Eye (tissue), 1 donor: Measurements from ENCODE around the gene SLC6A12.
A peak's percentile ranks its signal among the peaks of the same experiment; 100 is the strongest.
"Not testable (repeated sequence)": the region's sequence is repeated elsewhere in the genome, so short reads cannot be mapped to it uniquely, and the experiment has no call there.

Experiments
- DNase-seq: peaks from one replicate; pipeline ENCODE4 v3.0.0-alpha.2; 2015

SLC6A12 gene

GRCh38 chr12:234019-234418 is 20.1 kb upstream of the SLC6A12 start:
- DNase-seq, result no peak

- no peak for DNase-seq
Observed at GRCh38 chr12:233615-233968, 19.6 kb upstream of the SLC6A12 start.

DNA sequence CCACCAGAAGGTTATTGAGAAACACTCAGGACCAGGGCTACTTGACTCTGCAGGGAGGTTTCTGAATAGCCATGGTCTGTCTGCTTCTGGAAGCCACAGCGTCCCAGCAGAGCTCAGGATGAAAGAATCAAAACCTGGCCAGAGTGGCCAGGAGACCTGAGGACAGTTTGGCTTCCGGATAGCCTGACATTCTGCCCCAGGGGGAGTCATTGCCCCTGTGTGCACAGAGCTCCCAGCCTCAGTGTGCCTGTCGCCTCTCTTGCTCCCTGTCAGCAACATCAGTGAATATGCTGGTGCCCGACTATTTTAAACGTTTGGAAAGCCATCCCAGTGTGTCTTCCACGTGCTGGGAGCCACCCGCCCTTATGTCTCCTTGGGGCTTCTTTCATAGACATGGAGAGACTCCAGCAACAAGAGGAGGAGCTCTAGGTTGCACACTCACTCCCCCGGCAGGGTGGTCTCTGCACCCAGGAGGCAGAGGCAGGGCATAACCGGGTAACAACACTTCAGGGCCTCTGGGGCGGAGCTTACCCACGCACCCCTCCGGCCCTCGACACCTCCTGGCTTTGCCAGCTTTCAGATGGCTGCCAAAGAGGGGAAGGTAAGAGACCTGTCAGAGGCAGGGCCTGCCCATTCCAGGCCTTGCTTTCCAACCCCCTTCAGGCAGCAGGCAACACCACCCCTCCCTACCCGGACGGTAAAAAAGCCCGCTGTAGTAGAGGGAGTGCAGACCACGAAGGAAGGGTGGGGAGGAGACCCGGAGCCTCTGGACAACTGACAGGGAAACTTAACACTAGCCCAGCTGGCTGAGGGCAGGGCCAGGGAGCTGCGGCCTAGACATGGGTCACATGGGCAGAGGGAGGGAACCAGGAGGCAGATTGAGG is 19.0 kb upstream of the SLC6A12 start:
- DNase-seq, result peak; percentile 45

DNA sequence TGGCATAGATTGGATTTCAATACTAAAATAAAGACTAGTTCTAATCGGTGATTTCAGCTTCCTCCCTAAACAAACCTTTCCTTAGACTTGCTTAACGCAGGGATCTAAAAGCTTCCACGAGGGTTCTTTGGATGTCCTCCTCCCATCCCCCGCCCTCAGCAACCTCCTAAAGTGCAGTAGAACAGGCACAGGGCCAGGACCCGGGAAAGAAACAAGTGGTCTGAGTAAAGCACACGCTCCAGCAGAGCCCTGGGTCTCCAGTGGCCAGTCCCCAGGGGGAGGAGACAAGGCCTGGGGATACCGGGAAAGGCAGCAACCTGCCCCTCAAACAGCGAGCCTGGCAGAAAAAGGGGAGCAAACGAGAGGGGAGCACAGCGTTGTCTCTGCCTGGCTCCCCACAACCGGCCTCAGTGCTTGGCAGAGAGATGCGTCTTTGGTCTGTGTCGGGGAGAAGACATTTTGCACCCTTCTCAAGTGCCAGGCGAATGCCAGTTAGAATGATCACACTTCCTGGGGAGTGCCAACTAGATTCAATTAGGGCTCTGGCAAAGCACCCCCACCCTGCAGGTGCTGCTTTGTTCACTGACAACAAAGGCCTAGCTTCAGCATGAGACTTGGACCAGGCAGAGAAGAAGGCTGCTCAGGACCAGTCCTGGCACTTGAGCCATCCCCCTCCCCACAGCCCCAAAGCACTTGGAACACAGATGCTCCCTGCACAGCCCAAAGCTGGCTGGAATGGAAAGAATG is 17.1 kb upstream of the SLC6A12 start:
- DNase-seq, result no peak

- DNase-seq, result peak; percentile 70
Observed at GRCh38 chr12:229441-230191, 15.7 kb upstream of the SLC6A12 start.

- no peak for DNase-seq
Observed at GRCh38 chr12:228846-229200, 14.9 kb upstream of the SLC6A12 start.

DNA sequence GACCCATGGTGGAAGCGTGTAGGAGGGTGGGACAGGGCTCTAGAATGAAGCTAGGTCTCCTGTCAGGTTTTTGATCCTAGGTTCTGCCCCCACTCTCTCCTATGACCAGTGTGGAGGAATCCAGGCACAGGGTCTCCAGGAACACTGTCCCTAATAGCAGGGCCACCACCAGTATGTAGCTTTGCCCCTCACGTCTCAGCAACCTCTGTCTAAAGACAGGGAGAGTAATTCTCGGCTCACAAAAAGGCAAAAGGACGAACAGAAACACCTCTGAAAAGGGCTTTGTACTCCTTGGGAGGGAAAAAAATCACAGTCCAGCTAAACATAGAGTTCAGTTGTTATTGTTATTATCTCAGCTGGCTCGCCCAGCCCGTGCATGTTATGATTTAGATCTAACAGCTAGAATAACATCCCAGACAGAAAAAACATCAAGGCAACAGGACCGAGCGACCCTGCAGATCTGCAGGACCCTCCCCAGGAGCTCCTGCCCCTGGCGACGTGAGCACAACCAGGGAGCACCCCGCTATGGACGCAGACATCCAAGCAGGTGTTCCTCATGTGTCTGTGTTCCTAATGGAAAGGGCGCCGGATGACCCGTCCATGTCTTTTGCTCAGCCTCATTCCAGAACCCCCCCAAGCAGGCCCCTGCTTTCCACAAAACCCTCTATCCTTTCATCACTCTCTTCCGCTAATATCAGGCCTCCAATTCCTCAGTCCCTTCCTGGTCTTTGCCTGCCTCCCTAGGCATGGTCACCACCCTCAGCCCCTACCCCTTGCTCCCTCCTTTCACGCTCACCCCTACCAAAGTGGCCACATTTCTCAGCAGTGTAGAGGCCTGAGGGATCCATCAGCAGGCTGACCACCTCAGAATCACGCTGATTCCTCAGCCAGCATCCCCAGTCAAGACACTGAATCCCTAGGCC is 14.2 kb upstream of the SLC6A12 start:
- DNase-seq, result no peak

DNA sequence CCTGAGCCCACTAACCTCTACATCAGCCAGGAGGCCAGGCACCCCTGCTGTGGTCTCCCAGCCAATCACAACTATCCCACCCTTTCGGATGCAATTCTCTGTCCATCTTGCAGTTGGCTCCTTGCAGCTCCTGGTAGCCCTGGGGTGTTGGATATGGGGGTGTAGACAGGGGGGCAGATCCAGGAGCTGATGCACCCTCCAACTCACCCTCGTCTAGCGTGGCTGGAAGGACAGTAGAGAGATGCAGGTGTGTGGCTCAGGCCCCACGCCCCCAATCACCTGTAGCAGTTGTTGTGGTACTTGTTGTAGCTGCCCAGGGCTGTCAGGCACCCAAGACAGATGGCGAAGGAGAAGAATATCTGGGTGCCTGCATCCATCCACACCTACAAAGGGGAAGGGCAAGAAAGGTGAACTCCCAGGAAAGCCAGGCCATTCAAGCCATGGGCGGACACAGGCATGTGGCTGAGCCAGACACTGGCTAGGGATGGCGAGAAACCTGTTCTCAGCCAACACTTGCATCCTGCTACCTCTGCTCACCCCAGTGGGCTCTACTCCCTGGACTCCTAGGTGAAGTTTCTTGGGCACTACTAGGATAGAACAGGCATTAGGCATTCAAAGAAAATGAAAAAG is 13.4 kb upstream of the SLC6A12 start:
- no peak for DNase-seq

DNA sequence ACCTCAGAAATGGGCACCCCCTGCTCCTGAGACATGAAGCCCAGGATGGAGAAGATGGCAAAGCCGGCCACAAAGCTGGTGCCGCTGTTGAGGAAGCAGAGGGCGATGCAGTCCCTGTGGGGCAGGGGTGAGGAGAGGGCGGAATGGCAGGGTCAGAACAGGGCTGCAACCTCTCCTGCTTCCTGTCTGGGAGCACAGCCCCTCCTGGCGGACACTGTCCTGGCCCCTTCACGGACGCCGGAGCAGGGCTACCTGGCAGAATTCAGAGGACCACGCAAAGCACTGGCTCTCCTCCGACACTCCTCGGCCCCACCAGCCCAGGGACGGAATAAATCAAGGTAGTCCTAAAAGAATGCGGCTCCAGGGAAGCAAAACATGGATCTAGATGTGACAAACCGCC is 12.4 kb upstream of the SLC6A12 start:
- DNase-seq, result no peak

DNA sequence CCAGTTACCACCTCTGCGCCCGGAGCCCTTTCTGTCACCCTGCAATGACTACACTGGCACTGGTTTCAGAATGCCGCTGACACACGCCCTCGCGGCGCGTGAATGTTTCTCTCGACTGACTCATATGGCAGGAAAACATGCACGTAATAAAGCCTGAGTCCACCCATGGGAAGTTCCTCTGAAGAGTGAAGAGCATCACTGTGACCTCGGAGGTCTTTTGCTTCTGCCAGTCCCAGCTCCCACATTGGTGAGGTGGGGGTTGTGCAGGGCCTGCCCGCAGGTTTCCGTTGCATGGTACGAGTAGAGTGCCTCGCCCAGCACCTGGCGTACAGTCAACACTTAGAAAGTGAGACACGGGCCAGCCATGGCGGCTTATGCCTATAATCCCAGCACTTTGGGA is 11.1 kb upstream of the SLC6A12 start:
- no peak for DNase-seq

DNA sequence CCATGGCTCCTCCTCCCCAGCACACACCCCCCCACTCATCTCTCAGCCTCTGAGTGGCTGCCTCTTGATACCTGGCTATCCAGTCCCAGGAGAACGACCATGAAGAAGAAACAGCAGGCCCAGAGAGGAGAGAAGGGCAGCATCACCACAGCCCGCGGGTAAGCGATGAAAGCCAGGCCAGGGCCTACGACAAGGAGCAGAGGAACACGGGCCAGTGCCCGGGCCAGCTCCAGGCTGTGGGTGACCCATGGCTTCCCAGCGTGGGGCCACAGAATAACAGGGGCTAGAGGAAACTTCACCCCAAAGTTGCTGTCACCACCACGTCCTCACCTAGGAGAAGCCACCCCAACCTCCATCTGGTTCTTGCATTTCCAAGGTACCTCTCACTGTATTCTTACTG is 10.4 kb upstream of the SLC6A12 start:
- no peak for DNase-seq

DNA sequence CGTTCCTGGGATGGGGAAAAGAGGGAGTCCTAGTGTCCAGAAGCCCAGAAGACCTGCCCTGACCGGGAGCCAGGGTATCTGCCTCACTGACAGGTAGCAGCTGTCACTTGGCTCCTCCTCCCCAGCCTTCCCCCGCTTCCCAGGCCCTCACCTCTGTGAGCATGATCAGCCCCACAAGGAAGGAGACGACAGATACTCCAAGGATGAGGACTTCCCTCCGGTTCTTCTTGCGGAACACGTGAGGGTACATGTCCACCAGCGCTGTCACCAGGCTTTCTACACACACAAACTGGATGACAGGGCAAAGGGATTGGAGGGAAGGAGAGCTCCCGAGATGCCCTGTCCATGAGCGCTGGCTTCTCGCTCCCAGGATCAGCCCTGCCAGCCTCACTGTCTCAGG is 9.9 kb upstream of the SLC6A12 start:
- no peak for DNase-seq

DNA sequence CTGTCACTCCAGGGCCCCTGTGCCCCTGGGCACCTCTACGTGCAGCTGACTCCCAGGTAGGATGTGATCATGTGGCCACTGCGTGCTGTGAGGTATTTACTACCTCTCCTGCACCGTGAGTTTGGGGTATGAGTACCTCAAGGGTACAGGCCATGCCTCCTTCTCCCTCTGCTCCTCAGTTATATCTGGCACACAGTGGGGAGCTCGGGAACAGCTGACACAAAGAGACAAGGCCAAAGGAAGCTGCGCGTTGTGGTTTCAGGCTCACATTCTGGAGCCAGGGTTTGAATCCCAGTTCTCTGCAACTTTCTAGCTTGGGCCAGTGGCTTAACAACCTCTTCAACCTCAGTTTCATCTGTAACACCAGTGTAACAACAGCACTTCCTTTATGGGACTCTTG is 7.8 kb upstream of the SLC6A12 start:
- no peak for DNase-seq

DNA sequence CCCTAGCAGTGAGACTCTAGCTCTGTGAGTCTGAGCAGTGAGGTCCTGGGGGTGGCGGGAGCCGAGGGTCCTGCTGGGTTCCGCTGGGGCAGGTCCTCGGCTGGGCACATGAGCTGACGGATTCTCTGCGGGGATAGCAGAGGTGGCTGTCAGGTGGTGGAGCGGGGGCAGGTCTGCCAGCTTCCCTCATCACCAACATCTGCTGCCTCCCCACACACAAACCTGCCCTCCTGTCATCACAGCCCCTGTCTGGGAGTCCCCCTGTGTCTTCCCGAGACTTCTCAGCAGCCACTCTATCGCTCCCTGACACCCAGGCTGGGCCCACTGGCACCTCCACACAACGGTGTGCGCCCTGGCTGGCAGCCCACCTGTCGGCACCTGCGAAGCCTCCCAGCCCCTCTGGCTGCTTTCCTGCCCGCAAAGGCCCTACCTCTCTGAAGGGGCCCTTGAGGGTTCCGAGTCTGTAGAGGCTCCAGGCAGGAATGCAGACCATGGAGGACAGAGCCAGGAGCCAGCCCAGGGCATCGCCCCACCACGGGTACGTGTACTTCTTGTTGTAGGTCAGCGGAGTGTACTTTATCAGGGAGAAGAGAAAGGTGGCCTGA is 7.1 kb upstream of the SLC6A12 start:
- DNase-seq, result no peak

GRCh38 chr12:220491-220890 is 6.5 kb upstream of the SLC6A12 start:
- no peak for DNase-seq

DNA sequence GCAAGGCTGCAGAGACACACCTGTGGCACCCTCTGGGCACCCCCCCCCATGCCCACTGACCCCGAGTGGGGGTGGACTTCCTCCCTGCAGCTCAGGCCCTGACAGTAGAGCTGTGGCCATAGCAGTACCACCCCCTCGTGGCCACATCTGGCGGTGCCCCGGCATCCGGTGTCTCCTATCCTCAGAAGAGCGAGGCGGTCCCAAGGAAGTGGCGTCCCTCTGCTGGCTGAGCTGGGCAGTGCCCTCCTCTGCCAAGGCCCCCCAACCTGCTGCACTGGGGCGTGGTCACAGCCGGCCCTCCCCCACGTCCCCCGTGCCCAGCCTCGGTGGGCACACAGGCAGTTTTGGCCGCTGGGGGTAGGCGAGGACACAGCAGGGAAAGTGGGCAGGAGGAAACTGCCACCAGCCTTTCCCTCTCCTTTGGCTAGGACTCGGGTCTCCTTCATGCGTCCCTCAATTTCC is 6.0 kb upstream of the SLC6A12 start:
- DNase-seq, result peak; percentile 79

DNA sequence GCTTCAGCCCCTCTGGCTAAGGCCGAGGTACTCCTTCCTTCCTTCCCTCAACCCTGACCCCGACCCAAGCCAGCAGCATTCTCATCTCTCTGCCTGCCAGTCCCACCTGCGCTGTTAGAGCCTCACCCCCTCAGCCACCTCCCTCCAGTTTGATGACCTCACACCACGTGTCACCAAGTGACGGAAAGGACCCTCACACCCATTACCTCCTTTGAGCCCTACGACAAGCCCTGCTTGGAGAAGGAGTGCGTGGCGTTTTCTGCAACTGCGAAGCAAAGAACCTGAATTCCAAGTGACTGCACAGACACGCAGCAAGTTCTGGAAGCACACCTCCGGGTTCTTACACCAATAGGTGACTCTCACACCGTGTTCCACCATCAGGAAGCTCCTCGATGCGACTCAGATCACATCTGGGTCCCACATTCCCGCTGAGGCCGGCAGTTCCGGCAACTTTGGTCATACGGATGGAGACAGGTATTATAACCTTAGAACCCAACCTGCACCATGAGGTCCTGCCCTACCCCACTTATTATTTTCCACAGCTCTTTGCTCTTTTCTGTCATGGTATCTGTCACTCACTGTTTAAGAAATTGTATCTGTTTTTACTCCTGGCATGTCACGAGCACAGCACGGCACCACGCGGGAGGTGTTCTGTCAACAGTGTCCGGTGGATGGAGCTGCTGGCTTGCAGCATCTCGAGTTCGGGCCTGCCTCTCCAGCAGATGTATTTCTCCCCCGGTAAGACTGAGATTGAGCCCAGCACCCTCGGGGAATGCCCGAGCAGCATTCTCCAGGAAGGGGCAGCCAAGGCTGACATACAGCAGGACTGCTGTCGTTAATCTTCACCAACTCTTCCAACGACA is 5.0 kb upstream of the SLC6A12 start:
- no peak for DNase-seq

GRCh38 chr12:218221-218620 is 4.3 kb upstream of the SLC6A12 start:
- no peak for DNase-seq

DNA sequence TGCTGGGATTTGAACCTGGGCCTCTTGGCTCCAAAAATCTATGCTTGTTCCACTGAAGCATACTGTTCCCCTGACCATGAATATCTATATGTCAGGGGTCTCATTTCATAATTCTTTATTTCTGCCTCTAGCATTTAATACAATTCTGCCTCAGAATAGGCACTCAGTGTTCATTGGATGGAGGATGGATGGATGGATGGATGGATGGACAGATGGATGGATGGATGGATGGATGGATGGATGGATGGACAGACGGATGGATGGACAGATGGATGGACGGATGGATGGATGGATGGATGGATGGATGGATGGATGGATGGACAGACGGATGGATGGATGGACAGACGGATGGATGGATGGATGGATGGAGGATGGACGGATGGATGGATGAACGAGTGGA is 3.1 kb upstream of the SLC6A12 start:
- not testable (repeated sequence) for DNase-seq

DNA sequence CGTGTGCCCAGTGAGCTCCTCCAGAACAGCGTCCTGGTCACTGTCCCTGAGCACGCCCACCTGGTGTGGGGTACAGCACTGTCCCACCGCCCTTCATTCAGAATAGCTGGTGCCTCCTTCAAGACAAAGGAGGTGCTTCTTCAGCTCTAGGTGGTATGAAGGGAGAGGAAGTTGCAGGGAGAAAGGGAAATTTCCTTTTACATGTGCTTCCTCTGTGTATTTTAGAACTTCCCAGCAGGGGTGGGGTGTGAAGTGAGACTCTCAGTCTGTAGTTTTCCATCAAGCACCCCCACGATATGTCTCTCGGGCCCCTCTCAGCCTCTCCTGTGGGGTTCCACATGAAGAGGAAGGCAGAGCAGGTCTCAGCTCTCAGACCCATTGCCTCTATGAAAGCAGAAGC is 1.2 kb upstream of the SLC6A12 start:
- DNase-seq, result no peak

GRCh38 chr12:213527-213932 is 427 bp downstream of the SLC6A12 start:
- DNase-seq, result no peak
